ENCODE measurements around the gene HGD.

- no peak for TF ChIP-seq TP53 (CRISPR knock-in tag; IDR thresholded peaks at IDR 0.05)
- no peak for TF ChIP-seq SP1 (CRISPR knock-in tag; conservative IDR thresholded peaks at IDR 0.05)
- no peak for TF ChIP-seq MAX (CRISPR knock-in tag; IDR thresholded peaks at IDR 0.05)
- TF ChIP-seq CTCF (IDR thresholded peaks at IDR 0.05) = no peak
- no peak for TF ChIP-seq ZNF423 (CRISPR knock-in tag; IDR thresholded peaks at IDR 0.05)
- no peak for TF ChIP-seq KAT7 (CRISPR knock-in tag; IDR thresholded peaks at IDR 0.05; ENCODE audit: borderline replicate concordance)
- no peak for TF ChIP-seq ZNF263 (CRISPR knock-in tag; IDR thresholded peaks at IDR 0.05; ENCODE audit: low read depth)
Observed at GRCh38 chr3:120614765-120615164, 67.3 kb downstream of the HGD start.

Measured in WTC11 (cell line).